ENCODE measurements around the gene PLPP7. TPM values are rescaled to one million over a fixed set of nuclear protein-coding genes. Genes with fewer than 3 reads are reported as not detected.

Gene PLPP7
- 10 to 100 TPM in 1 of 4 donors, 1 to 10 TPM in 3; 7.8 to 11.1 (median 8.5) TPM for total RNA-seq

DNA sequence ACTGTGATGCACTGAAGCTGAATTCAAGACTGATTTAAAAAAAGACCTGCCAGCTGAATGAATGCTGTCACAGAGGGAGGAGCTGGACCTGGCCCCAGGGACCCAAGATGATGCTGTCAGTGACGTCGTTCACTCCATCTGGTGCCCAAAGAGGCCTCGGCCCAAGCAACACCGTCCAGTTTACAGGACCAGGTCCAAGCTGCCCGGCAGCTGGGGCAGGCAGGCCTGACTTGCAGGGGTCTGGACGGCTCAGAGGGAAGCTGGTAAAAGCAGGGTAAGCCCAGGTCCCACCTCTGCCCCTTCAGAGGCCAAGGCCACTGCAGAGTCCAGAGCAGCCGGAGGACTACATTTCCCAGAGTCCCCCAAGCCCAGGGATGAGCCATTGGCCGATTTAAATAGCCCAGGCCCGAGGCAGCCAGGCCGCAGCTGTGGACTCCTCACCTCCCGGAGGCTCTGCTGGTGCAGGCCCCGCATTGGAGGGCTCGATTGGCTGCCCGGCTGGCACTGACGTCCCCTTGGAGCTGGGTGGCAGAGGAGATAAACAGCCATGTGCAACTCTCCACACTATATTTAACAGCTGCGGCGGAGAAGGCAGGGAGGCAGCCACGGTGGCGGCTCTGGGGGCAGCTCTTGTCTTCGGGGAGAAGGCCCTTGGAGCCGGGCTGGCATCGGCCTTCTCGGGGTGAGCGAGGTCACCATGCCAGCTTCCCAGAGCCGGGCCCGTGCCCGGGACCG is at the start of gene PLPP7:
TSS of gene PLPP7 (plus strand) at position 423 of the 735 bp plus-strand sequence. CDS start at position 698, 275 bp downstream.
- TF ChIP-seq, protein P1, sequence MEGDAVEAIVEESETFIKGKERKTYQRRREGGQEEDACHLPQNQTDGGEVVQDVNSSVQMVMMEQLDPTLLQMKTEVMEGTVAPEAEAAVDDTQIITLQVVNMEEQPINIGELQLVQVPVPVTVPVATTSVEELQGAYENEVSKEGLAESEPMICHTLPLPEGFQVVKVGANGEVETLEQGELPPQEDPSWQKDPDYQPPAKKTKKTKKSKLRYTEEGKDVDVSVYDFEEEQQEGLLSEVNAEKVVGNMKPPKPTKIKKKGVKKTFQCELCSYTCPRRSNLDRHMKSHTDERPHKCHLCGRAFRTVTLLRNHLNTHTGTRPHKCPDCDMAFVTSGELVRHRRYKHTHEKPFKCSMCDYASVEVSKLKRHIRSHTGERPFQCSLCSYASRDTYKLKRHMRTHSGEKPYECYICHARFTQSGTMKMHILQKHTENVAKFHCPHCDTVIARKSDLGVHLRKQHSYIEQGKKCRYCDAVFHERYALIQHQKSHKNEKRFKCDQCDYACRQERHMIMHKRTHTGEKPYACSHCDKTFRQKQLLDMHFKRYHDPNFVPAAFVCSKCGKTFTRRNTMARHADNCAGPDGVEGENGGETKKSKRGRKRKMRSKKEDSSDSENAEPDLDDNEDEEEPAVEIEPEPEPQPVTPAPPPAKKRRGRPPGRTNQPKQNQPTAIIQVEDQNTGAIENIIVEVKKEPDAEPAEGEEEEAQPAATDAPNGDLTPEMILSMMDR (IDR thresholded peaks at IDR 0.05; ENCODE audit: low read depth) = no peak

DNA sequence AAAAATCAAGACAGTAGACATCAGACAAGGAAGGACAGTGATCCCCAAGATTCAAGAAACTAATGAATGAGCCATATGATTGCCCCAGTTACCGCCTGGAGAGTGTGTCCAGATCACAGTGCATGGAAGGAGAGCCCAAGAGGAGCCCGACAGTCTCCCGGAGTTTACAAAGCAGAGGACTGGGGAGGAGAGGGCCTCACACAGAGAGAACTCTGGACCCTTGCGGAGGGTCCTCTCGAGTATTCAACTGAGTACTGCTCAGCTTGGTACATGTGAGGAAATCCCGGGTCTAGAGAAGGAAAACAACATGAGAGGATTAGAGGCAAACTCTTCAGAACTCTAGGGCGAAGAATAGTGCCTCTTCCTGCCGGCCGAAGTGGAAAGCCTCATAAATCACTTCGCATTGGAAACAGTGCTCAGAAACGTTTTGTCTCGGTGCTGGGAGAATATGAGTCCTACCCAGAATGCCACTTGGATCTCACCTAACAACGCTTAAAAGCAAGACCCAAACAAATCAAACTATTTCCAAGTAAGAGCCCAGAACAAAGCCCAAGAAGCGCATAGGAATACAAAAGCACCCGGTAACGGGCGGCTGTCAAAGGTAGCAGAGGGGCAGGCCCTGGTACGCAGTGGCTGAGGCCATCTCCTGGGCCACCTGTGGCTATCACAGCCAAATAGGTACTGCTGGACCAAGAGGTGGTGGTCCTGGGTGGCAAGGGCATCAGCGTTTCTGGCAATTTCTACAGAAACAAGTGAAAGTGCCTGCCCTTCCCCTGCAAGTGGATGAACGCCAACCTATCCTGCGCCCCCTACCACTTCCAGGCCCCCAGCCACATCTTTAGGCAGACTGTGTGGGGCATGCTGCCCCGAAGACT is 49.2 kb upstream of the PLPP7 start:
- TF ChIP-seq, protein P1 (IDR thresholded peaks at IDR 0.05; ENCODE audit: low read depth) = no peak

DNA sequence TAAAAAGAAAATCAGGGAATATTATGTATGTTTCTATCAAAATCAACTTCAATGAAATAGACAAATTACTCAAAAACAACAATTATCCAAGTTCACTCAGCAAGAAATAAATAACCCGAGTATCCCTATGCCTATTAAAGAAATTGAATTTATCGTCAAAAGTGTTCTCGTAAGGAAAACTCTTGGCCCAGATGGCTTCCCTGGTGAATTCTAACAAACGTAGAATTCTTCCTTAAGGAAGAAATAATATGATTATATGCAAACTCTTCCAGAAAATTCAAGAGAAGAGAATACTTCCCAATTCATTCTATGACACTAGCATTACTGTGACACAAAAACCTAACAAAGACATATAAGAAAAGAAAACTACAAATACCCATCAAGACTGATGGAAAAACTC is 42.9 kb upstream of the PLPP7 start:
- TF ChIP-seq, protein P1 (IDR thresholded peaks at IDR 0.05; ENCODE audit: low read depth) = no peak

DNA sequence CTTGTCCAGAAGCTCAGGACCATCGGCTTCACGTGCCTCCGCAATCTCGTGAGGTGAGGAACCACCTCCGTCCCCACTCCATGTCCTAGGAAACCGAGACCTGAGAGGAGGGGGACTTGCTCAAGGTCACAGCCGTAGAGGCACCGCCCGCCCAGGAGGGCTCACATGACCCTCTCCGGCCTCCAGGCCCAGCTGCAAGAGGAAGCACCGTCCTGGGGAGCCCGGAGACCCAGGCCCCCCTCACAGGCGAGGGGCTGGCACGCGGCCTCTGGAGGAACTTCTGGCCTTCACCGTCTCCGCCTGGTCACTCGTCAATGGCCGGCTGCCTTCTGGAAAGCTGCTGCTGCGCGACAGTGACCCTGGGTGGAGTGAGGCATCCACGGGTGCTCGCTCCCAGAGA is 37.4 kb upstream of the PLPP7 start:
- TF ChIP-seq, protein P1 (IDR thresholded peaks at IDR 0.05; ENCODE audit: low read depth) = no peak

DNA sequence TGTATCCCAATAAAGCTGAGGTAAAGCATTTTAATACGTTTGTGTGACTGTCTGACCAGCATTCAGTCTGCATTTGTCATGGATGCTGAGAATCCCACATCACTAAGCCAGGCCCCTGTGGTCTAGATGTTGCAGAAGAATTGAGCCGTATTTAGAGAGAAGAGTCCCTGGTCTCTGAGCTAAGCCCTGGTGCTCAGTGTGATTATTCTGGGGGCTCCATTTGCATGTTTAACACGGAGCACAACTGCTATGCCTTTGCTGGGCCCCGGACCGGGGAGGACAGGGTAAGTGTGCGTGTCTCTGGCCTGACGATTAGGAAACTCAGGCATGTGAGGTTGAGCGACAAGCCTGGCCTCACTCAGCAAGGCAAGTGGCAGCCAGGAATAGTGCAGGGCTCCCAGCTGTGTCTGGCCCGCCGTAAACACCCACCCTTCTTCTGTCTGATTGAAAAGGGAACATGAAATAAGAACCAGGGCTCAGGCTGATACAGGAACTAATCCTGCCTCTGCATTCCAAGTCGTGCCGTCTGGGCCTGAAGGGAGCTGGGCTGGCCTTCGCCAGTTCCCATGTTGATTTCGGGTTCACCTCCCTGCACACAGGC is 35.5 kb upstream of the PLPP7 start:
- TF ChIP-seq, protein P1 (IDR thresholded peaks at IDR 0.05; ENCODE audit: low read depth) = no peak

DNA sequence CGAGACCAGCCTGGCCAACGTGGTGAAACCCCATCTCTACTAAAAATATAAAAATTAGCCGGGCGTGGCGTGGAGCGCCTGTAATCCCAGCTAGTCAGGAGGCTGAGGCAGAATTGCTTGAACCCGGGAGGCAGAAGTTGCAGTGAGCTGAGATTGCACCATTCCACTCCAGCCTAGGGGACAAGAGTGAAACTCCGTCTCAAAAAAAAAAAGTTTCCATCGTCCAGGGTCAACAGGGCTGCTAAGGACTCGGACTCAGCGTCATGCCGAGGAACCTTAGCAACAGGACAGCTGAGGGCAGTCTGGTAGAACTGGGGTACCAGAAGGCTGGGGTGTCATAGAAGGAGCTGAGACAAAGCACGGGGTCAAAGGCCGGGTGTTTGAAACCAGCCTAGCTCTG is 34.9 kb upstream of the PLPP7 start:
- TF ChIP-seq, protein P1 (IDR thresholded peaks at IDR 0.05; ENCODE audit: low read depth) = no peak
